Smooth muscle cell of the brain vasculature (primary cell): ENCODE results near the gene B3GALT2.

ENCODE experiments used
- DNase-seq: peaks from one replicate; pipeline ENCODE4 v3.0.0-alpha.2; 2012; ENCODE audit warnings: low read depth, low spot score

Gene B3GALT2

GRCh38 chr1:193183019-193183627 is 3.3 kb downstream of the B3GALT2 start:
- no peak for DNase-seq

GRCh38 chr1:193181985-193182384 is 4.4 kb downstream of the B3GALT2 start:
- no peak for DNase-seq

GRCh38 chr1:193181536-193181935 is 4.9 kb downstream of the B3GALT2 start:
- DNase-seq: no peak

GRCh38 chr1:193179094-193179493 is 7.3 kb downstream of the B3GALT2 start:
- DNase-seq: no peak

GRCh38 chr1:193176788-193177187 is 9.6 kb downstream of the B3GALT2 start:
- DNase-seq: no peak

- no peak for DNase-seq
Observed at GRCh38 chr1:193176113-193176512, 10.3 kb downstream of the B3GALT2 start.

GRCh38 chr1:193157360-193157759 is 29.1 kb downstream of the B3GALT2 start:
- DNase-seq: no peak

GRCh38 chr1:193156822-193157142 is 29.6 kb downstream of the B3GALT2 start:
- no peak for DNase-seq

GRCh38 chr1:193156117-193156821 is 30.1 kb downstream of the B3GALT2 start:
- no peak for DNase-seq

GRCh38 chr1:193144999-193145398 is 41.4 kb downstream of the B3GALT2 start:
- DNase-seq: no peak

GRCh38 chr1:193144361-193144938 is 42.0 kb downstream of the B3GALT2 start:
- no peak for DNase-seq

- no peak for DNase-seq
Observed at GRCh38 chr1:193143285-193143684, 43.1 kb downstream of the B3GALT2 start.

- DNase-seq: no peak
Observed at GRCh38 chr1:193142409-193142808, 44.0 kb downstream of the B3GALT2 start.

- DNase-seq: no peak
Observed at GRCh38 chr1:193141804-193142203, 44.6 kb downstream of the B3GALT2 start.

GRCh38 chr1:193140254-193140653 is 46.2 kb downstream of the B3GALT2 start:
- no peak for DNase-seq

- DNase-seq: no peak
Observed at GRCh38 chr1:193131266-193131860, 55.0 kb downstream of the B3GALT2 start.
